Stimulated activated CD4-positive, alpha-beta T cell treated with anti-CD3 and anti-CD28 coated beads, TNF-alpha, amount 100 ng/mL, for 24 hours (primary cell): ENCODE data around the gene ETNPPL.
"Not testable (repeated sequence)": the region's sequence is repeated elsewhere in the genome, so short reads cannot be mapped to it uniquely, and the experiment has no call there.

ENCODE experiments used
- DNase-seq, 3 experiments: peaks; one replicate each; pipeline ENCODE4 v3.0.0-alpha.2; 2020; ENCODE audit warnings: low read depth in 3 of 3

Gene ETNPPL

GRCh38 chr4:108754327-108754726 lies 8.5 kb downstream of the ETNPPL start:
- DNase-seq, result no peak

GRCh38 chr4:108751321-108751720 lies 11.5 kb downstream of the ETNPPL start:
- DNase-seq, result no peak

DNA sequence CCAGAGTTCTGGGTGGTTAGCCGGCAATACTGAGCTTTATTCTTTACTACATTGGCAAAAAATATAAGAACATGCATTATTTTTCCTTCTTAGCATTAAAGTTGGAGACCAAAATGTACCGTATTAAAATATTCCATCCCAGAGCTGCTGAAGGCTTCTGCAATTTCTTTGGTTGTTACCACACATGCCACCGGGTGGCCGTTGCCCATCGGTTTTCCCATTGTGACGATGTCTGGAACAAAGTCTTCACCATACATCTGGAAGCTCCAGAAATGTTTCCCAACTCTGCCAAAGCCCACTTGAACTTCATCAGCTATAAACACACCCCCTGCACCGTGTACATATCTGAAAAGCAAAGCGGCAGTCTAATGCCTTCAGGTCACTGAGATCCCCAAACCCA lies 13.7 kb downstream of the ETNPPL start:
- DNase-seq, result no peak

GRCh38 chr4:108746511-108746910 lies 16.3 kb downstream of the ETNPPL start:
- no peak for DNase-seq

GRCh38 chr4:108744307-108744706 lies 18.5 kb downstream of the ETNPPL start:
- DNase-seq, result no peak

GRCh38 chr4:108742451-108743420 lies 20.1 kb downstream of the ETNPPL start:
- no peak for DNase-seq

GRCh38 chr4:108738003-108738706 lies 24.7 kb downstream of the ETNPPL start:
- DNase-seq, result no peak

- no peak for DNase-seq
Measured at GRCh38 chr4:108731006-108731405, 31.8 kb downstream of the ETNPPL start.

GRCh38 chr4:108730579-108730978 lies 32.3 kb downstream of the ETNPPL start:
- DNase-seq, result no peak

- no peak for DNase-seq
Measured at GRCh38 chr4:108729731-108730130, 33.1 kb downstream of the ETNPPL start.

DNA sequence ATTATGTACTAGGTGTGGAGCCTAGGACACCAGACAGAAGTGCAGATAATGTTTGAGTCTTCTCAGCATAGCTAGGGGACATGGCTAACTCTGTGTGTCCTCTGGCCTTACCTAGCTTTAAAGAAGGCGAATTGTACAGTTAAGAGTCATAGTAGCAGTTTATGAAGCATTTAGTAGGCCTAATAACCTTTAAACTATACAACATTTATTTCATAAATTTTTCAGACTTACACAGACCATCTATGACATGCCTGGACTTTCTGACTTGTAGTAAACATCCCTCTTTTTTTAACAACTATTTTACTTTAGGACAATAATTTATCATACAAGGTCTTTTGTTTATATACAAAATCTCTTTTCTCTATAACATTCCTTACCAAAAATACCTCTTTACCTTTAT lies 37.4 kb downstream of the ETNPPL start:
- no peak for DNase-seq

GRCh38 chr4:108717386-108717785 lies 45.5 kb downstream of the ETNPPL start:
- DNase-seq, result no peak

DNA sequence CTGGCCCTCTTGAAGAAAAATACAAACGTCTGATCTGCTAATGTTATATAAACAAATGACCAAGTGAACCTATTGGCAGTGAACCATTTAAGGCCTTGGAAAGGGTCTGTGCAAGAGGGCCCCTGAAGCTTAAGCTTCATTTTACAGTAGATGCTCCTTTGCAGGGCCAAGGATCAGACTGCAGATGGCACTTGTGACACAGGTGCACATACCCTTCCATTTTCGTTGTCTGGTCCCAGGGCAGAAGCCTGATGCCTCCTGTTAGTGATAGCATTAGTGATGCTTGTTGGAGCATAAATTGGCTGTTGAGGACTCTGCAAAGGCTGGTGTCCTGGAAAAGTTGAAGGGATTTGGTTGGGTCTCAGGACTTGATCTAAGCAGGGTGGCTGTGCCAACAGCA lies 46.5 kb downstream of the ETNPPL start:
- no peak for DNase-seq

GRCh38 chr4:108714880-108715279 lies 48.0 kb downstream of the ETNPPL start:
- DNase-seq, result no peak

- not testable (repeated sequence) for DNase-seq
Measured at GRCh38 chr4:108710578-108710977, 52.3 kb downstream of the ETNPPL start.

DNA sequence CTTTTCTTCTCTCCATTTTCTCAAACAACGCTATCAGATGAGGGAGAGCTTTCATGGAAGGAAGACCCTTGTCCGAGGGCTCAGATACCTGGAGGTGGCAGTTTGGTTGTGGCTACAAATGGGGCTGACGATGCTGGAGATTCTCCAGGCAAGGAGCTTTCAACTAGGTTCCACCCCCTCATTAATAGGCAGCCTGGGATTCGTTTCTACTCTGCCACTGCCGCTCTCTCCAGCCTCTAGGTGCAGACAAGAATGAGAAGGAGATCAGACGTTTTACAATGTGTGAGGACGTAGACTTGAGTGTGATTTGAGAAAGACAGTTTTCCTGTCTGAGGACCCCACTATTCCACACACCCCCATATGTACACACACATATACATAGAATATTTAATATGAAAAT lies 53.1 kb downstream of the ETNPPL start:
- no peak for DNase-seq

DNA sequence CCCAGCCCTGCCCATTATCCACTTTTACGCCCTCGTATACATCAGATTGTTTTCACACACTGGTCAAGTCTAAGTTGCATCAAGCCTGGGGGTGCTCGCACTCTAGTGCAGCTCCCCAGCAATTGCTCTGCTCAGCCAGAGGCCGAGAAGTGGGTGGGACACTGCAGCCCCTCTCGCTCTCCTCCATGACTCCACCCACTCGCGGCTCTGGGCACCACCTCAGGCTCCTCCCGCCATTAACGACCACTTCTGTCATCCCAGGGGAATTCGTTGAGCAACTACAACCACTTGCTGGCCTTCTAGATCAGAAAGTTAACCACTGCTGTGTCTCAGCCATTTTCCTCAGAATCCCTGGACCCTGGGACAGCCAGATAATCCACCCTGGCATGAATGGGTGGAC lies 53.6 kb downstream of the ETNPPL start:
- DNase-seq, result no peak

DNA sequence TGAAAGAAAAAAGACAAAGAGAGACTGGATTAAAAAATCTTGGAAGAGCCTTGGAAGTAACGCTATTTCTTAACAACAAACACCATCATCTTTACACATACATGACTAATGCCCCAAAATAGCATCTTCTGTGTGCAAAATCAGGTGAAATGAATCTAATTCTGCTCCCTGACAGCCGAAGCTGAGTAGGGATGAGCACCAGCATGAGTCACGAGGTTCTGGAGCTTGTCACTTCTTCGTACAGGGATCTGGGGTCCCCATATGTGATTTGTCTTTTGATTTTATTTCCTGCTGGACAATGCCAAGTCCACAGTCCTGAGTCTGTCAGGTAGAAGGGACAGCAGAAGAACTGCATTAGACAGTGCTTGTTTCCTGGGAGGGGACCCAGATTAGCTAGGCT lies 56.6 kb downstream of the ETNPPL start:
- DNase-seq, result no peak

DNA sequence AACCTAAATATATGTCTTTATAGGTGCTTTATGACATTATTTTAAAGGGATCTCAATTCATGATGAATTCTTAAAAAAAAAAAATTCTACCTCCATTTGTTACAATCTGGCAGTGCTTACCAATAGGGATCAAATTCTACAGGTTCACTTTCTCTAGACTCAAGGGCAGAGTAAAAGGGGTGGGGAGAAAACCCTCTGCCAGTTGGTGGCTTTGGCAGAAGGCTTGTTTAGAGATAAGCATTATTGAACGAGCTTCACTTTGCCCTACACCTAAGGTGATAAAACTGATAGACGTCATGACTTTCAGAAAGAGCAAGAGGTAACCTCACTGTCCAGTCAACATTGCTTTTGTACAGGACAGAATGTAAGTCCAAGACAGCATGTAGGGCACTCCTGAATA lies 58.9 kb downstream of the ETNPPL start:
- DNase-seq, result no peak

GRCh38 chr4:108703370-108703769 lies 59.5 kb downstream of the ETNPPL start:
- DNase-seq, result no peak

DNA sequence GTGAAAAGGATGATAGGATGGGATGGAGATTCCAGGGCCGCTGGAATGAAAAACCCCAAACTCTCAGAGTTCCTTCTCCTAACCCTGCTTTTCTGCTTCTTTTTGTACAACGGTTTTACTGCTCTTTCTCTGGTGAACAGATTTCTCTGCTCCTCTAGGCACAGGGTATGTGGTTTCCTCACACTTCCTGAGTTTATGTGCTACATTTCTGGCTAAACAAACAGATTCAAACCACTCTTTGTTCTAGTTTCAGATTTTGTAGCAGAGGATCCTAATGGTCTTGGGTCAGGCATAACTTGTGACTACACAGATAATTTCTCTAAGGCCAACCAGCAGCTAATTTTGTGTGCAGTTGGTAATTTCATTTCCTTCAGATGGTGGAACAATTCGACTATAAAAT lies 59.9 kb downstream of the ETNPPL start:
- DNase-seq, result no peak

DNA sequence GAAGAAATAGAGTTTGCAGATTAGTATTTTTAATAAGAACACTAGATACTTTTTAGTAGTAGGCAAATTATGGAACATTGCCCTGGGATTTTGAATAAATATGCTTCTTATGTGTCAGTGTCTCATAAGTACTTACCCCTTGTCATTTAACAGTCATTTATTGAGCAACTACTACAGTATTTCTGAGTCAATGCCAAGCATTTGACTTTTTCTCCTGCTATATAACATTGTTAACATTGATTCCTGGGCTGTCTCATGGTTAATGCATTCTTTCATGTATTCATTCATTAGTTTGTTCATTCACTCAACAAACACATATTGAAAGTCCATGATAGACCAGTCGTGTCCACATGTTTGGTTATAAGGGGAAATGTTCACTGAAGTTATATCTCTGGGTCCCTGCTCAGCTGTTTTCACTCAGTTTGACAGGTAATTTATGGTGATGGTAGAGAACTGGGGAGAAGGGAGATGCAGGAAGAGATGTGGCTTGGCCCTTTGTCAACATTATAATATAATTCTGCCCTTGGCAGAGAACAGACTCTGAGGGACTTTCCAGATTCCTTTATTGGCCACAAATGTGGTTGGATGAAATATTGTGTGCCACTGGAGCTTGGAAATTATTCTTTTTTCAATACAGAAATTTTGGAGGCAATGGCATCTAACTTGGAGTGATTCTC lies 62.6 kb downstream of the ETNPPL start:
- DNase-seq, result no peak
